HFF-Myc (cell line): ENCODE data around the gene ENOX1.
"Not testable (repeated sequence)": the region's sequence is repeated elsewhere in the genome, so short reads cannot be mapped to it uniquely, and the experiment has no call there.

ENCODE experiments used
- DNase-seq: peaks from one replicate; pipeline ENCODE4 v3.0.0-alpha.2; 2011; ENCODE audit warnings: low read depth; ENCODE audit errors: extremely low read depth
- H3K4me3 ChIP-seq: replicated peaks from 2 replicates; pipeline ENCODE4 v1.5.1; 2011; ENCODE audit warnings: low read depth, mild to moderate bottlenecking, control low read depth, low read length
- CTCF ChIP-seq: IDR thresholded peaks from 2 replicates; pipeline ENCODE4 v1.5.1; 2012; ENCODE audit warnings: mild to moderate bottlenecking, low read depth, low read length, control low read depth; ENCODE audit errors: missing control alignments

Gene ENOX1

DNA sequence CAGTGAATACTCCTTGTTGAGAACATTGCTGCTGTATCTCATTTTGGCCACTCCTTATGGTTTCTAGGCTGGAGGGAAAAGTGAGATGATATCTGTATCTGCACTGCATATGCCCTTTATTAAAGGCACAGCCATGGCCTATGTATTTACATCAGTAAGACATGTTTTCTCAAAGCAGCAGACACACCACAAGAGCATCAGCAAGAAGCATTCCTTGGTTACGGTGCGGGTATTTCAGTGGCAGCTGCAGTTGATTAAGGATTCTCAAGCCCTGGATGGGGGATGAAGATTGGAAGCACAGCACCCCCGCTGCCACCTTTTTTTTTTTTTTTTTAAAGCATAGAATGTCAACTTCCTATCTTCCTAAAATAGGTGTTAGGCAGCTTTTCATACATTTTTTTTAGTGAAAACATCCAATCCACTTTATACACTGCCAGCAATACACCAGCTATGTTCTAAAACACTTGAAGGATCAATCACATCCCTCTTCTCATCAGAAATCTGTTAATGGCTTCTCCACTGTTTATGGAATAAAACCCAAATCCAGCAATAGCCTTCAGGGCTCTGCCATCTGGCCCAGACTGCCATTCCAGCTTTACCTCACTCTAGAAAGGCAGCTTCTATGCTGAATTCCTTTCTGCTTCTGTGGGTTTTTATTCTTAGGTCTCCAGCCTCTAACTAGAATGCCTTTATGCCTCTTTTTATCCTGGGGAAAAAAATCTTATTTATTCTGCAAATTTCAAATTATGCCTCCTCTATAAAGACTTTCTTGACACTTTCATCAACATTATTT lies 432.4 kb downstream of the ENOX1 start:
- no peak for DNase-seq
- H3K4me3 ChIP-seq = no peak overlapping the region
- TF ChIP-seq CTCF = no peak

DNA sequence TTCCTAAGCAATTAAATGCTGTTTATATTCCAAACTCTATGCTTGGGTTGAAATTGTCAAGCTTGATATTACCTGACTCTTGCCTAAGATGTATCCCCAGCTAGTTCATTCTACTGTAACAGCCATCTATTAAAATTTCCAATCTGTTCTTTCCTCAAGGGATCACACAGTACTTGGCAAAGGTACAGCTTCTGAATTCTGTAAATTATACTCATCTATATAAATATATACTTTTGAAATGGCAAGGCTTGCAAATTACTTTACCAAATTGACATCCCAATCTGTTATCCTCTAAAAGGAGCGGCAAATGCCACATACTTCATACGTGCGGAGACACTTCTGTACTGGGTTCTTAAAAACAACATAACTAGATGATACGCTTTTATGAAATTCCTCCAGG lies 433.1 kb downstream of the ENOX1 start:
- DNase-seq = no peak
- no peak overlapping the region for H3K4me3 ChIP-seq
- TF ChIP-seq CTCF = no peak

DNA sequence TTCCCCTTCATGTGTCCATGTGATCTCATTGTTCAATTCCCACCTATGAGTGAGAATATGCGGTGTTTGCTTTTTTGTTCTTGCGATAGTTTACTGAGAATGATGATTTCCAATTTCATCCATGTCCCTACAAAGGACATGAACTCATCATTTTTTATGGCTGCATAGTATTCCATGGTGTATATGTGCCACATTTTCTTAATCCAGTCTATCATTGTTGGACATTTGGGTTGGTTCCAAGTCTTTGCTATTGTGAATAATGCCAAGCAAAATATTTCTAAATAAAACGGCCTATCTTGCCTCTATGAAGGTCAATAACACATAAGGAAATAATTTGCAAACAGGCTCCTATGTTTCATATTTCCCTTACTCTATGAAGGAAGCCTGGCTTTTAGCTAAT lies 435.2 kb downstream of the ENOX1 start:
- not testable (repeated sequence) for H3K4me3 ChIP-seq, DNase-seq

DNA sequence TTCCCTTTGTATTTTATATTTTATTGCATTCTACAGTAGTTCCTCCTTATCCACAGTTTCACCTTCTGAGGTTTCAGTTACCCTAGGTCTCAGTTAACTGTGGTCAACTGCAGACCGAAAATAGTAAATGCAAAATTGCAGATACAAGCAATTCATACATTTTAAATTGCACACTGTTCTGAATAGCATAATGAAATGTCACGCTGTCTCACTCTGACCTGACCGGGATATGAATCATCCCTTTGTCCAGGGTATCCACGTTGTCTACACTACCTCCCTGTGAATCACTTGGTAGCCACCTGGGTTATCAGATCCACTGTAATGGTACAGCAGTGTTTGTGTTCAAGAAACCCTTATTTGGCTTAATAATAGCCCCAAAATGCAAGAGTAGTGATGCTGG lies 438.4 kb downstream of the ENOX1 start:
- TF ChIP-seq CTCF = no peak
- H3K4me3 ChIP-seq = no peak overlapping the region
- no peak for DNase-seq

DNA sequence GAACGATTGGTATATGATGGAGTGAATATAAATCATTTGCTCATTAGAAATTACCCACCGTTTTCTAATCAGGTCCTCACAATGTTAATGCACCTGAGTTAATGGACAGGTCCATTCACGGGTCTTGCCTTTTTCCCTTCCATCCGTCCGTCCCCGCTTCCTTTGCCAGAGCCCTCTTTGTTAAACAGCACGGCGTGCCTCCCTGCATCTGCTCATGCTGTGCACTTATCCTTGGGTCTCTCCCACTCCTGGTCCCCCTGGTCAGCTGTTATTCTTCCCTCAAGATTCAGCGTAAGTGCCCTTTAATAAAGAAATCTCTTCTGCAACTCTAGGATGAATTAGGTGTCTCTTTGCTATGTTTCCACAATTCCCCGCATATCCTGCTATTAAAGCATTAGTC lies 438.9 kb downstream of the ENOX1 start:
- no peak for DNase-seq
- TF ChIP-seq CTCF = no peak
- no peak overlapping the region for H3K4me3 ChIP-seq

- no peak for DNase-seq
- no peak overlapping the region for H3K4me3 ChIP-seq
- TF ChIP-seq CTCF = no peak
These were observed 440.3 kb downstream of the ENOX1 start for GRCh38 chr13:43346427-43346826.

GRCh38 chr13:43343645-43344044 lies 443.1 kb downstream of the ENOX1 start:
- no peak for DNase-seq
- H3K4me3 ChIP-seq = no peak overlapping the region
- TF ChIP-seq CTCF = no peak
